NCI-H1417 treated with DMSO at 0.1 percent for 48 hours (cell line): ENCODE data around the gene CLASP1.

Experiments used
- DNase-seq: peaks from one replicate; lab custom pipeline; 2025; lab: John Stamatoyannopoulos, UW

The CLASP1 gene

GRCh38 chr2:121427187-121427689 lies 222.0 kb downstream of the CLASP1 start:
- no peak for DNase-seq

GRCh38 chr2:121420486-121420885 lies 228.8 kb downstream of the CLASP1 start:
- DNase-seq = no peak

GRCh38 chr2:121419081-121419699 lies 230.1 kb downstream of the CLASP1 start:
- no peak for DNase-seq

- no peak for DNase-seq
These were observed 230.7 kb downstream of the CLASP1 start for GRCh38 chr2:121418494-121419058.

- no peak for DNase-seq
These were observed 231.4 kb downstream of the CLASP1 start for GRCh38 chr2:121417826-121418225.

- no peak for DNase-seq
These were observed 233.5 kb downstream of the CLASP1 start for GRCh38 chr2:121415727-121416126.

- no peak for DNase-seq
These were observed 236.9 kb downstream of the CLASP1 start for GRCh38 chr2:121412349-121412748.

GRCh38 chr2:121409966-121410365 lies 239.3 kb downstream of the CLASP1 start:
- no peak for DNase-seq

GRCh38 chr2:121409388-121409787 lies 239.9 kb downstream of the CLASP1 start:
- no peak for DNase-seq

GRCh38 chr2:121408641-121409040 lies 240.6 kb downstream of the CLASP1 start:
- DNase-seq = no peak

- DNase-seq = no peak
These were observed 244.0 kb downstream of the CLASP1 start for GRCh38 chr2:121405233-121405632.

GRCh38 chr2:121400201-121400600 lies 249.1 kb downstream of the CLASP1 start:
- DNase-seq = no peak

- DNase-seq = no peak
These were observed 250.4 kb downstream of the CLASP1 start for GRCh38 chr2:121398853-121399252.

GRCh38 chr2:121390082-121390692 lies 259.1 kb downstream of the CLASP1 start:
- no peak for DNase-seq

- DNase-seq = no peak
These were observed 260.9 kb downstream of the CLASP1 start for GRCh38 chr2:121388371-121388770.

- no peak for DNase-seq
These were observed 261.5 kb downstream of the CLASP1 start for GRCh38 chr2:121387591-121388325.

GRCh38 chr2:121386707-121387106 lies 262.6 kb downstream of the CLASP1 start:
- no peak for DNase-seq

GRCh38 chr2:121386102-121386501 lies 263.2 kb downstream of the CLASP1 start:
- DNase-seq = no peak

GRCh38 chr2:121382744-121383143 lies 266.5 kb downstream of the CLASP1 start:
- DNase-seq = no peak

- DNase-seq = no peak
These were observed 271.6 kb downstream of the CLASP1 start for GRCh38 chr2:121377646-121378045.

GRCh38 chr2:121376535-121377250 lies 272.6 kb downstream of the CLASP1 start:
- no peak for DNase-seq

- no peak for DNase-seq
These were observed 273.6 kb downstream of the CLASP1 start for GRCh38 chr2:121375621-121376159.
